GM11168 (cell line): Measurements from ENCODE around the gene CD9.

Experiments used
- in situ Hi-C: fragments of 300-500 bp; cut with MboI; formaldehyde crosslinking; loops from one replicate; pipeline ENCODE4 v1.12.0; 2022; ENCODE audit warnings: low sequenced_read_pairs; ENCODE audit not compliant: unreplicated experiment

Gene CD9

DNA sequence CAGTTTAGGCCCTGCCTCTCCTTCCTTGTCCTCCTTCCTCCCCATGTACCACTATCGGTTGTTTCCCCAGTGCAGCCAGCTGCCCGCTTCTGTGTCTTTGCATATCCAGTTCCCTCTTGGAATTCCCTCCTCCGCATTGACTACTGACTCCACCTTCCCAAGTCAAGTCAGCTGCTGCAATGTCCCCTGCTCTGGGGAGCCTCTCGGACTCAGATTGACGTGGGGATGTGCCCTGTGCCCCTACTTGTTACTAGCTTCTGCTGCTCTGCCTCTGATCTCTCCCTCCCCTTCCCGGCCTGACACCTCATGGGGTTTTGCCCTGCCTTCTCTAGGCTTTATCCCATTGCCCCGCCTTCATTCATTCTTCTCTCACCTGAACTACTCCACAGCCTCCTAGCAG lies 2.1 kb upstream of the CD9 start:
- in situ Hi-C loops = loop anchor here (10.0 kb wide), 1 partner anchor 77 kb away; no protein-coding TSS in a partner anchor

DNA sequence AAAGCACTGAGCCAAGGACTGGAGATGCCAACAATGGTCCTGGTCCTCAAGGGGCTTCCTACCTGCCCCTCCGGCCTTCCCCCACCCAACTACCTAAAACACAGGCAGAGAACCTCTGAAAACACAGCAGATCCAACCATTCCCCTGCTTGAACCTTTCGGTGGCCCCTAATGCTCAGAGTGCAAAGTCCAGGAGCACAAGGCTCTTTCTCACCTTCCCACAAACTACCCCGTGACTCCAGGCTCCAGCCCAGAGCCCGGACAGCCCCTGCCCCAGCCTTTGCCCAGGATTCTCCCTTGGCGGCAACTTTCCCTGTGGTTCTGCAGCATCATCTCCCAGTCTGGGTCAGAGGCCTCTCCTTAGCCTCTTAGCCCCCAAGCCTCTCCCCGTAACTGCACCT lies 1.6 kb upstream of the CD9 start:
- in situ Hi-C loops = loop anchor here (10.0 kb wide), 1 partner anchor 76 kb away; no protein-coding TSS in a partner anchor

- in situ Hi-C loops = loop anchor here (10.0 kb wide), 1 partner anchor 76 kb away; no protein-coding TSS in a partner anchor
Observed at GRCh38 chr12:6198985-6199530, 1.1 kb upstream of the CD9 start.

DNA sequence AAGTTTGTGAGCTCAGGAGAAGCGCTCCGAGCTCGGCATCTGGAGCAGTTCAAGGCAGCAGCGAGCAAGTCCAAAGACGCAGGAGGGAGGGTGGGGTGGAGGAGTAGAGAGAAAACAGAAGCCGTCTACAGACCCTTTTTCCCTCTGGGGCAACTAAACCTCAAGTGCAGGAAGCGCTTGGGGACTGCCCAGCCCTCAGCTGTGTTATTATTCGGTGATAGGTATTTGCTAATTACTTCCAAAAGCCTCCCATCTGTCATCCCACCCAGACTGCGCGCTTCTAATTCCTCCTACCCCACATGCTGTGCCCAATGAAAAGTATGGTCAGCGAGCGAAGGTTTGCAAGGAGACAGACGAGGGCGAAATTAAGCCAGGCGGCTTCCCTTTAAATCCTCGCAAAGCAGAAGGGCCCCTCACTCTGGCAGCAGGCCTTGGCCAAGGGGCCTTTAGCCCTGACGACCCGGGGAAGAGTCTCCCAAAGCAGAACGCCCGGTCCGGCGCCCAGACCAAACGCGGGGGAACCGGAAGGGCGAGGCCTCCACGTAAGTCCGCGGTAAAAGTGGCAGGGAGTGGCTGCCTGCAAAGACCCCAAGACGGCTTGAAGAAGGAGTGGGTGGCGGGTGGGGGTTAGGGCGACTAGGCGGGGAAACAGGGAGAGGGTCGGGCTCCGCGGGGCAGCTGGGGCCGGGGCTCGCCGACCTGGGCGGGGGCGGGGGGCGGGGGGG lies 507 bp upstream of the CD9 start:
- in situ Hi-C loops = loop anchor here (10.0 kb wide), 1 partner anchor 75 kb away; no protein-coding TSS in a partner anchor

DNA sequence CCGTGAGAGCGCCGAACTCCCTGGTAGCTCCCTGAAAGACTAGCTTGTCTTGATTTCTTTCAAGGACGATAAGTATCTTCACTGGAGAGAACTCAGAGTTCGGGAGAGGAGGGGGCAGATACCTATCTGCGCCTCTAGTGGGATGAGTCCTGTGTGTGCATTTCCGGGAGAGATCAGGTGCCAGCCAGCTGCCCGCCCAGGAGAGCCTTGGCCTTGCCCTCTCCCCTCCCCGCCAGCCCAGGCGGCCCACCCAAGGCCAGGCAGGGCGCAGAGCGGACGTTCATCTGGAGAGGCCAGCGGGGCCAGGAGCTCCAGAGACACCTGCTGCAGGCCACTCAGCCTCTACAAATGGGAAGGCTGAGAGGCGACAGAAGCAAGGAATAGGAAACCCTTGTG lies 1.0 kb downstream of the CD9 start:
- in situ Hi-C loops = no loop called here

GRCh38 chr12:6201826-6202225 lies 1.6 kb downstream of the CD9 start:
- in situ Hi-C loops = no loop called here

DNA sequence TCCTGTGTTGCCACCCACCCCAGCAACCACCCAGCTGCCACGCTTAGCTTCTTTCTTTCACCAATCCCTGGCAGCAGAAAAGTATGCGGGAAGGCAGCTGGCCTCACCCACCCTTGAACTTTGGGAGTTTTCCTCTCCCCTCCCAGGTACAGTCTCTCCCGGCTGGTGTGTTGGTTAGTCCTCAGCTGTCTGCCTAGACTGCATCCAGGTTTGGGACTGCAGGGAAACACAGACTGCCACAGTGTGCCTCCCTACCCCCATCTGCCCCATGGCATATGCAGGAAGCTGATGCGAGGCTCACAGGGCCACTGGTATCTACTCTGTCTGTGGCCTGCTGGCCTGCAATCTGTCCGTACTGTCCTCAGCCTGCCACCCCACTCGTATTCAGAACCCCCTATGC lies 2.1 kb downstream of the CD9 start:
- in situ Hi-C loops = no loop called here

GRCh38 chr12:6202846-6203245 lies 2.6 kb downstream of the CD9 start:
- in situ Hi-C loops = no loop called here

DNA sequence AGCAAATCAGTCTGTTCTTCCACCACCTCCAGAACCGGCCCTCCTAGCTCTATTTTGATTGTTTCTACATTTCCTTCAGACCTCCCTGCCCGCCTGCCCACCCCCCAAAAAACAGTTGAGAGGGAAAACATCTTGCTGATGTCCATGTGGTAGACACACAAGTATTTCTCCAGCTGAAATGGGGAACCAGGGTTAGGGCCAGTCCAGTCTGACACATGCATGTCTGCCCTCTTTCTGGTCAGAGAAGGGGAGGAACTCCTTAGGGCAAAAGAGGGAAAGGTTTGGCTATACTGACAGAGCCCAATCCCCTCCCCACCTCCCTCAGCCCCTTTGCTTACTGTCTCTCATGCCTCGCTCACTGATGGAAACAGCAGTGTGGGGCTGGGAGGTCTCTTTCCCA lies 3.4 kb downstream of the CD9 start:
- in situ Hi-C loops = no loop called here

GRCh38 chr12:6204533-6205143 lies 4.4 kb downstream of the CD9 start:
- in situ Hi-C loops = loop anchor here (5.0 kb wide), 1 partner anchor 83 kb away; no protein-coding TSS in a partner anchor

GRCh38 chr12:6205144-6205539 lies 4.9 kb downstream of the CD9 start:
- in situ Hi-C loops = loop anchor here (5.0 kb wide), 1 partner anchor 82 kb away; no protein-coding TSS in a partner anchor

DNA sequence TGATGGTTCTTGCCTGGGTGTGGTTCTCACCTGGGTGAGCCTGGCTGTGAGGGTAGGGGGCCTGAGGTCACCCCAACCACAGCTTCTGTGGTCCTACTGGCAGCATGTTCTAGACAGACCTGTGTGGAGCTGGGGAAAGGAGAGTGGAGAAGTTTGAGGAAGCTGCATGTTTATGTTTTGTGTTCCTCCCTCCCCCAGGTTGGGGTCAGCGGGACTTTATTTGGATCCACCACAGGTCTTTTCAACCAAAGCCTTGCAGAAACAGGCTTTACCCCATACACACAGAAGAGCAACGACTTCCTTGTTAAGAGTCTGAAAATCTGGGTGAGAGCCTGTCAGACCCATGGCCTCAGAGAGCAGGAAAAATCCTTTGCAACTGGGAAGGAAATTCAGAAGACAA lies 5.6 kb downstream of the CD9 start:
- in situ Hi-C loops = loop anchor here (5.0 kb wide), 1 partner anchor 82 kb away; no protein-coding TSS in a partner anchor

DNA sequence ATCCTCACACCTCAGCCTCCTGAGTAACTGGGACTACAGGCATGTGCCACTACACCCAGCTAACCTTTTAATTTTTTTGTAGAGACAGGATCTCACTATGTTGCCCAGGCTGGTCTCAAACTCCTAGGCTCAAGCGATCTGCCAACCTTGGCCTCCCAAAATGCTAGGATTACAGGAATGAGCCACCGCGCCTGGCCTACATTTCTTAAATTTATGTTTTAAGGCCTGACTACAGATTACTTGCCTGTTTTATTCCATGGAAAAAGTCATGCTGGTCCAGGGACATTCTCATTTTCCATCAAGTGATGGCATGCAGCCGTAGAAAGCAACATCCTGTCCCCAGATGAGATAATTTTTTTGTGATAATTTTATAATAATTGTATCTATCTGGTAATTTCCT lies 6.1 kb downstream of the CD9 start:
- in situ Hi-C loops = loop anchor here (5.0 kb wide), 1 partner anchor 81 kb away; no protein-coding TSS in a partner anchor

GRCh38 chr12:6207259-6207925 lies 7.2 kb downstream of the CD9 start:
- in situ Hi-C loops = loop anchor here (5.0 kb wide), 1 partner anchor 80 kb away; no protein-coding TSS in a partner anchor

DNA sequence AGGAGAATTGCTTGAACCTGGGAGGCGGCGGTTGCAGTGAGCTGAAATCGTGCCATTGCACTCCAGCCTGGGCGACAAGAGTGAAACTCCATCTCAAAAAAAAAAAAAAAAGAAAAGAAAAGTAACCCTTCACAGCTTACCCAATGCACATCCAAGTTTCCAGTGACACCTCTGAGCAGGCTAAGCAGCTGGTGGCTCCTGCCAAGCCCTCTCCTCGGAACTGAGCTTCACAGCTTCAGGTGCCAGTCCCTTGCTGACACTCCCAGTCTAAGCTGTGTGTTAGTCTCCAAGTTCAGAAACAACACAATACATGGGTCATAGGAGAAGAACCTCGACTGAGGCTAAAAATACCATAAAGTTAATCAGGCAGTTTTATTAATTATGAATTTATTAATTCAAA lies 7.9 kb downstream of the CD9 start:
- in situ Hi-C loops = loop anchor here (5.0 kb wide), 1 partner anchor 79 kb away; no protein-coding TSS in a partner anchor

GRCh38 chr12:6209428-6209827 lies 9.2 kb downstream of the CD9 start:
- in situ Hi-C loops = loop anchor here (5.0 kb wide), 1 partner anchor 78 kb away; no protein-coding TSS in a partner anchor

- in situ Hi-C loops = no loop called here
Observed at GRCh38 chr12:6211421-6211869, 11.2 kb downstream of the CD9 start.

DNA sequence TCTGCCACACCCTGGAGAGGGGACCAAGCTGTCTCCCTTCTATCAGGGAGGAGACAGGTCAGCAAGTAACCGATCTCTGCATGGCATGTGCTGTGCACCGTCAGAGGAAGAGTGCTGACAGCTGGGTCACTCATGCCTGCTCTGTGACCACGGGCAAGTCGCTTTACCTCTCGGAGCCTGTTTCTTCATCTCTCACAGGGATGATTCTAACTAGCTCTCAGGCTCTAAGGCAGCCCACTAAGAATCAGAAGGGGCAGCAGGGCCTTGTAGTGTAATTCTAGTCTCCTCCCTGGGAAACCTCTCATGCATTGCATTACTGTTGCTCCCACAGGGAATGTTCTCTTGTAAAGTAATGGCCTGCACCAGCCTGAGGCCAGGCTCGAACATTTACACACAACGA lies 11.9 kb downstream of the CD9 start:
- in situ Hi-C loops = no loop called here

DNA sequence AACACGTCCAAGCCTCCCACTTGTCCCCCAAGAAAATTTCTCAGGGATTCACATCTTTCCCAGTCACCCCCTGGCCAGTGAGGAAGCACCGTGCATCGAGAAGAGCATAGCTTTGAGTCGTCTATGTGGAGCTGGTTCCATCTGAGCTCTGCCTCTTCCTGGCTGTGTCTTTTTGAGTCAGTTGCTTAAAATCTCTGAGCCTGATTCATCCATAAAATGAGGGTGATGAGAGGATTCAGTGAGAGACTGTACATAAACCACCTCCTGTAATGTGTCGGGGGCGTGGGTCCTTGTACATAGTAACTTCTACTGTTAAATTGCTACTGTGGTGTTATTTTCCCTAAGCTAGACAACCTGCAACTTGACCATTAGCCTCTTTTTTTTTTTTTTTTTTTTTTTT lies 13.8 kb downstream of the CD9 start:
- in situ Hi-C loops = no loop called here

DNA sequence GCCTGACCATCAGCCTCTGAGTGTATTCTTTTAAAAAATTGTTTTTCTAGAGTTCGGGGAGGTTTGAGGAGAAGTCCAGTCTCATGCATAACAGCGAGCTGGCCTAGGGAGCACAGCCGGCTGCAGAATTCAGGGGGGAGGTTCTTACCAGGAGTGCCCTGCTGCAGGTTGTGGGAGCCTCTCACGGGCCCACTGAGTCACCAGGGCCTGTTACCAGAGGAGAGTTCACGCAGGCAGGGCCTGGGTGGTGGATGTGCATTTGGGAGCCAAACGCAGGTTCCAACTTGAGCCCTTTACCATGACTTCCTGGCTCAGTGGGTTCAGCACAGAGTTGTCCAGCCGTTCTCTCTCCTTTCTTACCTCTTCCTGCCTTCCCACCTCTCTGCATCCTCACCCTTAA lies 14.4 kb downstream of the CD9 start:
- in situ Hi-C loops = no loop called here
